Measurements from ENCODE around the gene CD84. TPM values are rescaled to one million over a fixed set of nuclear protein-coding genes. Genes with fewer than 3 reads are reported as not detected.

Gene CD84
- polyA plus RNA-seq, 1 donor (not counting 4 experiments of a cell fraction or from before 2014, with no cell fraction given), result not detected

DNA sequence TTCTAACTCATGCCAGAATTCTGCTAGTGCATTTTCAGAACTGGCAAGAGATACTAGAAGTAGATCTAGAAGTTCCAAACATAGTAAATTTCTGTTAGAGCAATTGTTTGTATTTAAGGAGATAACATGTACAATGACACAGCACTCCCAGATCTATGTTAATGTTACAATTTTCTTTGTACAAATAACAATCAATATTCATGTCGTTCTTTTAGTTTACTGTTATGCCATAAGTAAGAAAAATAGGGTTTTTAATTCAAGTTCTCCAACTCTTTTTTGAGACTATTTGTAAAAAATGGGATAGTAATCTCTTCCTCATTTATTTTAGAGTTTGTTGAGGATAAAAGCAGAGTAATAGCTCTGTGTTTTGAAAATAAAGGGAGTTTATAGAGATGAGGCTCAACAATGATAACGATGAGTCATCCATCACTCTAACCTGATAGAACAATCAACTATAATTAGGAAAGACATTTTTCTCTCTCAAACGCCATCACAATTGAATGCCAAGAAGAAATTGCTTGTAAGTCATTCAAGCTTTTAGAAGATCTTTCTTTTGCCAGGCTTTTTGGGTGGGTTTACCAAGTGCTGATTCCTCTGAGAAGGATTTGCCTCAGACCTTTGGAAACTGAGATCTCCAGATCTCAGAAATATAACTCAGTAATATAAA is 638 bp downstream of the CD84 start:
- no peak overlapping the region for H3K4me2 ChIP-seq (ENCODE audit: control insufficient read depth, extremely low read depth, insufficient read depth, low read depth, low read length)
- no peaks in the 10 kb centered on the region for H3K9me3 ChIP-seq (ENCODE audit: control insufficient read depth, low read depth, low read length)
- TF ChIP-seq, protein P1, sequence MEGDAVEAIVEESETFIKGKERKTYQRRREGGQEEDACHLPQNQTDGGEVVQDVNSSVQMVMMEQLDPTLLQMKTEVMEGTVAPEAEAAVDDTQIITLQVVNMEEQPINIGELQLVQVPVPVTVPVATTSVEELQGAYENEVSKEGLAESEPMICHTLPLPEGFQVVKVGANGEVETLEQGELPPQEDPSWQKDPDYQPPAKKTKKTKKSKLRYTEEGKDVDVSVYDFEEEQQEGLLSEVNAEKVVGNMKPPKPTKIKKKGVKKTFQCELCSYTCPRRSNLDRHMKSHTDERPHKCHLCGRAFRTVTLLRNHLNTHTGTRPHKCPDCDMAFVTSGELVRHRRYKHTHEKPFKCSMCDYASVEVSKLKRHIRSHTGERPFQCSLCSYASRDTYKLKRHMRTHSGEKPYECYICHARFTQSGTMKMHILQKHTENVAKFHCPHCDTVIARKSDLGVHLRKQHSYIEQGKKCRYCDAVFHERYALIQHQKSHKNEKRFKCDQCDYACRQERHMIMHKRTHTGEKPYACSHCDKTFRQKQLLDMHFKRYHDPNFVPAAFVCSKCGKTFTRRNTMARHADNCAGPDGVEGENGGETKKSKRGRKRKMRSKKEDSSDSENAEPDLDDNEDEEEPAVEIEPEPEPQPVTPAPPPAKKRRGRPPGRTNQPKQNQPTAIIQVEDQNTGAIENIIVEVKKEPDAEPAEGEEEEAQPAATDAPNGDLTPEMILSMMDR (optimal IDR thresholded peaks at IDR 0.05 in 1 of 3, IDR thresholded peaks at IDR 0.05 in 1 of 3, conservative IDR thresholded peaks at IDR 0.05 in 1 of 3; ENCODE audit: extremely low read depth in 1 of 3, insufficient read depth in 2 of 3, low read length in 3 of 3), result no peak
- TF ChIP-seq EZH2 (IDR thresholded peaks at IDR 0.05; ENCODE audit: low read length), result no peak
- FAIRE-seq (no peak), DNase-seq (ENCODE audit: low read depth, low spot score) (no peak)
- no peaks in the 10 kb centered on the region for H3K79me2 ChIP-seq (ENCODE audit: control insufficient read depth, insufficient read depth, low read length)
- no peaks in the 10 kb centered on the region for H3K4me1 ChIP-seq (ENCODE audit: control insufficient read depth, extremely low read depth, insufficient read depth, low read length)
- dilution Hi-C loops (cut with MboI; ENCODE audit: extremely low pct_ligation_motif_present, low sequenced_read_pairs), result no loop called here
- H3K9me1 ChIP-seq (ENCODE audit: control insufficient read depth, extremely low read depth, insufficient read depth, low read length), result no peaks in the 10 kb centered on the region
- no peak overlapping the region for H2AFZ ChIP-seq (ENCODE audit: control insufficient read depth, low read length)
- H3K4me3 ChIP-seq (ENCODE audit: control insufficient read depth in 2 of 3, extremely low read depth in 1 of 3, insufficient read depth in 2 of 3, low read depth in 1 of 3, low read length in 3 of 3), result no peak overlapping the region
- no peaks in the 10 kb centered on the region for H4K20me1 ChIP-seq (ENCODE audit: control insufficient read depth, extremely low read depth, insufficient read depth, low read length)
- H3K27ac ChIP-seq (ENCODE audit: control insufficient read depth, insufficient read depth, low read length), result no peak overlapping the region
- H3K36me3 ChIP-seq (ENCODE audit: control insufficient read depth in 2 of 2, extremely low read depth in 1 of 2, insufficient read depth in 2 of 2, low read length in 2 of 2), result no peaks in the 10 kb centered on the region
- H3K27me3 ChIP-seq (ENCODE audit: control insufficient read depth, extremely low read depth, insufficient read depth, low read length), result no peaks in the 10 kb centered on the region
- no peak overlapping the region for H3K9ac ChIP-seq (ENCODE audit: control insufficient read depth, extremely low read depth, insufficient read depth, low read length)

DNA sequence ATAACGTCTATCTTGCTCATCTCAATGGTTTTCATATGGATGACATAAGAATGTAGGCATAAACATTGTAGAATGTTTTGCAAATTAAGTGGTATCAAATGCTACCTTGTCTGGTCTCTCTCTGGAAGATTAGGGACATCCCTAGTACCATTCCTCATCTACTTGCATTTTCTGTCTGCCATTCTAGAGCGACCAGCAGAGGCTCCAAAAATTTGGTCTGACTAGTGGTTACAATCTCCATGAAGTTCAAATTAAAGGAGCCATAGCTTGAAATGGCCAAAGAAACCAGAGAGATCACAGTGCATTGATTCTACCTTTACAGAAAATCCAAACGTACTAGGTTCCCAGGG is 1.1 kb downstream of the CD84 start:
- Histone ChIP-seq H4K20me1 (ENCODE audit: control insufficient read depth, extremely low read depth, insufficient read depth, low read length) (no peaks in the 10 kb centered on the region), H3K9ac (ENCODE audit: control insufficient read depth, extremely low read depth, insufficient read depth, low read length) (no peak overlapping the region), H3K4me1 (ENCODE audit: control insufficient read depth, extremely low read depth, insufficient read depth, low read length) (no peaks in the 10 kb centered on the region), H3K27me3 (ENCODE audit: control insufficient read depth, extremely low read depth, insufficient read depth, low read length) (no peaks in the 10 kb centered on the region), H3K9me1 (ENCODE audit: control insufficient read depth, extremely low read depth, insufficient read depth, low read length) (no peaks in the 10 kb centered on the region), H2AFZ (ENCODE audit: control insufficient read depth, low read length) (no peak overlapping the region), H3K36me3 (ENCODE audit: control insufficient read depth in 2 of 2, extremely low read depth in 1 of 2, insufficient read depth in 2 of 2, low read length in 2 of 2) (no peaks in the 10 kb centered on the region), H3K79me2 (ENCODE audit: control insufficient read depth, insufficient read depth, low read length) (no peaks in the 10 kb centered on the region), H3K4me2 (ENCODE audit: control insufficient read depth, extremely low read depth, insufficient read depth, low read depth, low read length) (no peak overlapping the region), H3K9me3 (ENCODE audit: control insufficient read depth, low read depth, low read length) (no peaks in the 10 kb centered on the region), H3K4me3 (ENCODE audit: control insufficient read depth in 2 of 3, extremely low read depth in 1 of 3, insufficient read depth in 2 of 3, low read depth in 1 of 3, low read length in 3 of 3) (no peak overlapping the region), H3K27ac (ENCODE audit: control insufficient read depth, insufficient read depth, low read length) (no peak overlapping the region)
- TF ChIP-seq EZH2 (IDR thresholded peaks at IDR 0.05; ENCODE audit: low read length), result no peak
- TF ChIP-seq, protein P1 (optimal IDR thresholded peaks at IDR 0.05 in 1 of 3, IDR thresholded peaks at IDR 0.05 in 1 of 3, conservative IDR thresholded peaks at IDR 0.05 in 1 of 3; ENCODE audit: extremely low read depth in 1 of 3, insufficient read depth in 2 of 3, low read length in 3 of 3), result no peak
- dilution Hi-C loops (cut with MboI; ENCODE audit: extremely low pct_ligation_motif_present, low sequenced_read_pairs), result no loop called here
- DNase-seq (ENCODE audit: low read depth, low spot score), result no peak
- no peak for FAIRE-seq
